Upper lobe of left lung (tissue), 6 donors: ENCODE results near the gene CARD6. TPM values are rescaled to one million over a fixed set of nuclear protein-coding genes. Genes with fewer than 3 reads are reported as not detected.

Source experiments
- ATAC-seq, 2 donors: fragments of 200-7000 bp; cut with Tn5 transposase; one replicate each; pipeline ENCODE4 v1.9.1; 2022; ENCODE audit warnings: mild to moderate bottlenecking in 2 of 2, moderate library complexity in 2 of 2; ENCODE audit not compliant: low FRiP score in 2 of 2
- DNase-seq, 2 donors: peaks; one replicate each; pipeline ENCODE4 v3.0.0-alpha.2; 2019 to 2020
- H3K27ac ChIP-seq, 4 donors: fragments of 200-600 bp; sonication (generic); one replicate each; pipeline ENCODE4 v1.5.1; 2016 to 2019
- H3K27me3 ChIP-seq, 4 donors: fragments of 200-600 bp; sonication (generic); one replicate each; pipeline ENCODE4 v1.5.1; 2017 to 2019
- H3K36me3 ChIP-seq, 4 donors: fragments of 200-600 bp; sonication (generic); one replicate each; pipeline ENCODE4 v1.5.1; 2016 to 2019
- H3K4me1 ChIP-seq, 4 donors: fragments of 200-600 bp; sonication (generic); one replicate each; pipeline ENCODE4 v1.5.1; 2018 to 2019
- H3K4me3 ChIP-seq, 4 donors: fragments of 200-600 bp; sonication (generic); one replicate each; pipeline ENCODE4 v1.5.1; 2017 to 2019; ENCODE audit warnings: mild to moderate bottlenecking in 2 of 4, moderate library complexity in 1 of 4
- H3K9me3 ChIP-seq, 4 donors: fragments of 200-600 bp; sonication (generic); one replicate each; pipeline ENCODE4 v1.5.1; 2018 to 2019
- EP300 ChIP-seq, 4 donors: sonication (generic); formaldehyde crosslinking; IDR thresholded peaks; one replicate each; pipeline ENCODE4 v1.5.1; 2017; ENCODE audit warnings: antibody characterized with exemption in 4 of 4, control low read depth in 2 of 4
- POLR2A ChIP-seq, 4 donors: fragments of 450-650 bp; IDR thresholded peaks; one replicate each; pipeline ENCODE4 v1.5.1; 2016 to 2017; ENCODE audit warnings: antibody characterized with exemption in 4 of 4, mild to moderate bottlenecking in 2 of 4
- POLR2AphosphoS5 ChIP-seq, 2 donors: sonication (generic); formaldehyde crosslinking; IDR thresholded peaks; one replicate each; pipeline ENCODE4 v1.5.1; 2017; ENCODE audit warnings: antibody characterized with exemption in 2 of 2
- WGBS, 2 donors: methylation state at CpG; one replicate each; pipeline ENCODE4 v1.1.5; 2017 to 2018; 5-methylcytosine and 5-hydroxymethylcytosine counted together
- total RNA-seq, 6 donors: library from RNA; depleted of rRNA in 4 of 6; stranded (reverse); fragments of >200 nt in 4 of 6; gene quantifications; one replicate each; pipeline versions ENCODE4 v1.1.0 to v1.2.1, GENCODE V29; 2016 to 2021
- TF ChIP-seq, protein P1 (sequence below), 6 experiments: fragments of 450-650 bp in 4 of 6; fragments of 200-600 bp in 2 of 6; sonication (generic) in 2 of 6; IDR thresholded peaks; one replicate each; pipeline ENCODE4 v1.5.1; 2016 to 2019; ENCODE audit warnings: antibody characterized with exemption in 6 of 6
- donor health status: DM: no; HTN: no; CAD: no; lungs with moderate emphysema.
- donor health status: DM: no; HTN: yes; CAD: no; lungs with severe emphysema.

Gene CARD6
- total RNA-seq, 6 donors from 2014 or later = 14.7 to 23.9 (median 18.9) TPM

DNA sequence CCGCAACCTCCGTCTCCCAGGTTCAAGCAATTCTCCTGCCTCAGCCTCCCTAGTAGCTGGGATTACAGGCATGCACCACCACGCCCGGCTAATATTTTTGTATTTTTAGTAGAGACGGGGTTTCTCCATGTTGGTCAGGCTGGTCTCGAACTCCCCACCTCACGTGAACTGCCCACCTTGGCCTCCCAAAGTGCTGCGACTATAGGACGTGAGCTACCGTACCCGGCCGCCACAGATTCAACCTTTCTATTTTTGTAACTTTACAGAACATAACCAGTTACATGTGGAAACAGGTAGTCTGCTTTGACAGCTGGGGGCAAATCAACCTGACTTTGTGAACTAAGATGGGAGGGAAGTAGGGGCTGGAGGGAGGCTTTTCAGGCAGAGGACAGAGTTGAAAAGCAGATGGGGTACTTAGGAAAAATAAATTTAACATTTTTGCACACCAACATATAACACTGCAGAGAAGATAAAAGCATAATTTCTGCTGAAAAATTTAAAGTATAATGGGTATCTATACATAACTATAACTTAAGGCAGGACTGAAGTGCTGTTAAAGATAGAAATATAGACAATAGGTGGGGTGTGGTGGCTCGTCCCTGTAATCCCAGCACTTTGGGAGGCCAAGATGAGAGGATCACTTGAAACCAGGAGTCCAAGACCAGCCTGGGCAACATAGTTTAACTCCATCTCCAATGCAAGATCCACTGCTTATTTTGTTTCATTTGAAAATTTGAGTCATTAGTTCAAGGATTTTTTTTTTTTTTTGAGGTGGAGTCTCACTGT is 11.2 kb upstream of the CARD6 start:
- no peak for ATAC-seq
- no peak for DNase-seq
- 96 to 97% methylated on average over 13 of the region's 13 CpGs for WGBS, 2 donors
- Histone ChIP-seq H3K27me3 (no peaks in the 10 kb centered on the region), H3K36me3 (peaks cover 48 to 91% (median 70%) of the 10 kb centered on the region in 4 donors), H3K27ac (no peak overlapping the region), H3K4me1 (peaks cover 19 to 24% (median 20%) of the 10 kb centered on the region in 4 donors), H3K9me3 (no peaks in the 10 kb centered on the region), H3K4me3 (no peak overlapping the region)
- TF ChIP-seq, protein P1, sequence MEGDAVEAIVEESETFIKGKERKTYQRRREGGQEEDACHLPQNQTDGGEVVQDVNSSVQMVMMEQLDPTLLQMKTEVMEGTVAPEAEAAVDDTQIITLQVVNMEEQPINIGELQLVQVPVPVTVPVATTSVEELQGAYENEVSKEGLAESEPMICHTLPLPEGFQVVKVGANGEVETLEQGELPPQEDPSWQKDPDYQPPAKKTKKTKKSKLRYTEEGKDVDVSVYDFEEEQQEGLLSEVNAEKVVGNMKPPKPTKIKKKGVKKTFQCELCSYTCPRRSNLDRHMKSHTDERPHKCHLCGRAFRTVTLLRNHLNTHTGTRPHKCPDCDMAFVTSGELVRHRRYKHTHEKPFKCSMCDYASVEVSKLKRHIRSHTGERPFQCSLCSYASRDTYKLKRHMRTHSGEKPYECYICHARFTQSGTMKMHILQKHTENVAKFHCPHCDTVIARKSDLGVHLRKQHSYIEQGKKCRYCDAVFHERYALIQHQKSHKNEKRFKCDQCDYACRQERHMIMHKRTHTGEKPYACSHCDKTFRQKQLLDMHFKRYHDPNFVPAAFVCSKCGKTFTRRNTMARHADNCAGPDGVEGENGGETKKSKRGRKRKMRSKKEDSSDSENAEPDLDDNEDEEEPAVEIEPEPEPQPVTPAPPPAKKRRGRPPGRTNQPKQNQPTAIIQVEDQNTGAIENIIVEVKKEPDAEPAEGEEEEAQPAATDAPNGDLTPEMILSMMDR (IDR thresholded peaks at IDR 0.05) = no peak
- TF ChIP-seq POLR2A (IDR thresholded peaks at IDR 0.05) (no peak), POLR2AphosphoS5 (IDR thresholded peaks at IDR 0.05) (no peak), EP300 (IDR thresholded peaks at IDR 0.05) (no peak)

DNA sequence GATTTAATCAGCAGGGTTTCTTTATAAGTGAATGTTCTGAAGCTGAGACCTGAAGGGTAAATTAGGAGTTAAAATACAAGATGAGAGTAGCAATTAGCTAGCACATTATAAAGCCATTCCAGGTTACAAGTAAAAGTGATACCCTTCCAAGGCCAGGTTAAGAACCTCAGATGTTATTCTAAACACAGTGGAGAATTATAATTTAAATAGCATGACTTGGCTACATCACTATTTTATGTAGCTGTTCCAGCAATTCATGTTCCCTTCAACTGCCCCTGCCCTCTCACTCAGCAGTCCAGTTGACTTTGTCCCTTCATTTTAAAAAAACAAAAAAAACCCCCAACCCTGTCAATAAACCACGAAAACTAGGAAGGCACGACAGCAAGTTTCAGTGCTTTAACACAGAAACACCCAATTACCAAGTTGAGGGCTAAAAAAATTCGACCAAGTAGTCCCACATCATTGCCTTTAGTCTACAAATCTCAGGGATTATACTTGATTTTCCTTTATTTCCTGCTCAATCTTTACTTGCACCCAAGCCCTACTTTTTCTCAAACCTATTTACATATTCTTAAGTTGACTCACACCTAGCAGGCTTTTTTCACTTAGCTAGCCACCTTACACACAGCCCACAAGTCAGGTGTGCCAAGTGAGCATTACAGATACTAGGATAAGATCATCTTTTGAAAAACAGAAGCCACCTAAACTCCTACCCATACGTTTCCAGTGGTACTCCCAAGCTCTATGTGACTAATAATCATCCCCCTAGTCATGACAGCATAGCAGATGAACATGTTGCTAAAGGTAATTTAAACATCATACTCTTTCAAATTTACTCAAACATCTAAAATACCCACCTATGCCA is 9.6 kb upstream of the CARD6 start:
- peaks cover 23 to 31% (median 24%) of the 10 kb centered on the region in 4 donors for H3K4me1 ChIP-seq
- H3K27ac ChIP-seq = no peak overlapping the region
- ATAC-seq = no peak
- WGBS, 2 donors = 70 to 77% methylated on average over 4 of the region's 4 CpGs
- TF ChIP-seq, protein P1 (IDR thresholded peaks at IDR 0.05) = no peak
- no peak for TF ChIP-seq POLR2AphosphoS5 (IDR thresholded peaks at IDR 0.05)
- TF ChIP-seq EP300 (IDR thresholded peaks at IDR 0.05) = no peak
- no peak for TF ChIP-seq POLR2A (IDR thresholded peaks at IDR 0.05)
- no peaks in the 10 kb centered on the region for H3K27me3 ChIP-seq
- no peaks in the 10 kb centered on the region for H3K9me3 ChIP-seq
- no peak overlapping the region for H3K4me3 ChIP-seq
- H3K36me3 ChIP-seq = peaks cover 48 to 75% (median 62%) of the 10 kb centered on the region in 4 donors
- no peak for DNase-seq

DNA sequence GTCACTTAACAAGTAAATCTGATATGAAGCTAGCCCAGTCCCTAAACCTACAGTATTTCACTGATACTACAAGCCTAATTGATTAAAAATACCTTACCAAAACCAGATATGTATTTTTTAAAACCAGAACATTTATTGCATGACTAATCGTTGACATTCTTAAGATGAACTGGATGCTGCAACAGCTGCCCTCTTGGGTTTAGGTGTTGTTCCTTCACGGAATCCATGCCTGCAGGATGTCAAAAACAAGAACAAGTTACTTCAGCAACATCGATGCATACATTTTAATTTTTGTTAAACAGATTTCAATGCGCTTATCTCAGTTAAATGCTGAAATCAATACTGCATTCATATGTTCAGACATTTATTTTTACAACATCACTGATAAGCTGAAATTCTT is 8.8 kb upstream of the CARD6 start:
- Histone ChIP-seq H3K4me3 (no peak overlapping the region), H3K27ac (no peak overlapping the region), H3K27me3 (no peaks in the 10 kb centered on the region), H3K4me1 (peaks cover 23 to 31% (median 24%) of the 10 kb centered on the region in 4 donors), H3K9me3 (no peaks in the 10 kb centered on the region), H3K36me3 (peaks cover 47 to 68% (median 58%) of the 10 kb centered on the region in 4 donors)
- TF ChIP-seq POLR2A (IDR thresholded peaks at IDR 0.05) (no peak), EP300 (IDR thresholded peaks at IDR 0.05) (no peak), POLR2AphosphoS5 (IDR thresholded peaks at IDR 0.05) (no peak)
- TF ChIP-seq, protein P1 (IDR thresholded peaks at IDR 0.05) = no peak
- ATAC-seq = no peak
- 79 to 82% methylated on average over 4 of the region's 4 CpGs for WGBS, 2 donors
- DNase-seq = no peak

DNA sequence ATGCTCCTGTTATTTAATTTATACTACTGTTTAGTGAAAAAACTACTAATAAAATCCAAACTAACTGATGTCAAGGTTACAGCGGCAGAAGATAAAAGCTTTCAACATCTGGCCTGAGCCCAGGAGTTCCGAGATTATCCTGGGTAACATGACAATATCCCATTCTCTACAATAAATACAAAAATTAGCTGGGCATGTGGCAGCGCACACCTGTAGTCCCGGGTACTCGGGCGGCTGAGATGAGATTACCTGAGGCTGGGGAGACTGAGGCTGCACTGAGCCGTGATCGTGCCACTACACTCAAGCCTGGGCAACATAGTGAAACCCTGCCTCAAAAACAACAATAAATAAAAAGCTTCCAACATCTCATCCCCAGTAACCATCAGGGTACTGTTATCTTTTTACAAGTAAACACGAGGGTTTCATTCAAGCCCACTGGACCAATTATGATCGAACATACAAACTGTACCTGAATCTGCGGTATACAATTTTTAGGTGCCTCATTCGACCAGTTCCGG is 7.4 kb upstream of the CARD6 start:
- ATAC-seq = no peak
- 50 to 58% methylated on average over 13 of the region's 13 CpGs for WGBS, 2 donors
- Histone ChIP-seq H3K36me3 (peaks cover 38 to 53% (median 46%) of the 10 kb centered on the region in 4 donors), H3K4me1 (peaks cover 23 to 31% (median 24%) of the 10 kb centered on the region in 4 donors), H3K27me3 (no peaks in the 10 kb centered on the region), H3K9me3 (no peaks in the 10 kb centered on the region), H3K4me3 (peak overlapping the region; percentile 67 to 77 (median 70)), H3K27ac (peak overlapping the region; percentile 95 to 99 (median 96))
- no peak for DNase-seq
- TF ChIP-seq POLR2A (IDR thresholded peaks at IDR 0.05) = no peak
- TF ChIP-seq, protein P1 (IDR thresholded peaks at IDR 0.05) = no peak
